Endothelial cell of umbilical vein (primary cell): ENCODE data around the gene FLT3LG.

Experiments
- EZH2 ChIP-seq: IDR thresholded peaks from 2 replicates; pipeline ENCODE4 v1.6.1; 2012; ENCODE audit warnings: borderline replicate concordance, low read depth, mild to moderate bottlenecking, moderate library complexity, low read length, inconsistent platforms; ENCODE audit not compliant: severe bottlenecking
- POLR2A ChIP-seq: IDR thresholded peaks from 2 replicates; pipeline ENCODE4 v1.6.1; 2012; ENCODE audit warnings: low read depth, mild to moderate bottlenecking, control low read depth, low read length
- POLR2AphosphoS5 ChIP-seq: IDR thresholded peaks from 2 replicates; pipeline ENCODE4 v1.6.1; 2012; ENCODE audit warnings: low read depth, mild to moderate bottlenecking, control low read depth, low read length, moderate library complexity; ENCODE audit not compliant: insufficient read depth
- TF ChIP-seq, protein P1 (sequence below), 2 donors: IDR thresholded peaks; 1 replicate in 1 of 2; 2 replicates in 1 of 2; pipeline ENCODE4 v1.5.1; 2011; ENCODE audit warnings: low read length in 2 of 2, mild to moderate bottlenecking in 2 of 2, moderate library complexity in 2 of 2, control low read depth in 1 of 2, inconsistent platforms in 1 of 2, low read depth in 1 of 2; ENCODE audit not compliant: insufficient read depth in 1 of 2; ENCODE audit errors: extremely low read depth in 1 of 2

GRCh38 chr19:49475995-49476880 is 2.2 kb downstream of the FLT3LG start:
- TF ChIP-seq, protein P1, sequence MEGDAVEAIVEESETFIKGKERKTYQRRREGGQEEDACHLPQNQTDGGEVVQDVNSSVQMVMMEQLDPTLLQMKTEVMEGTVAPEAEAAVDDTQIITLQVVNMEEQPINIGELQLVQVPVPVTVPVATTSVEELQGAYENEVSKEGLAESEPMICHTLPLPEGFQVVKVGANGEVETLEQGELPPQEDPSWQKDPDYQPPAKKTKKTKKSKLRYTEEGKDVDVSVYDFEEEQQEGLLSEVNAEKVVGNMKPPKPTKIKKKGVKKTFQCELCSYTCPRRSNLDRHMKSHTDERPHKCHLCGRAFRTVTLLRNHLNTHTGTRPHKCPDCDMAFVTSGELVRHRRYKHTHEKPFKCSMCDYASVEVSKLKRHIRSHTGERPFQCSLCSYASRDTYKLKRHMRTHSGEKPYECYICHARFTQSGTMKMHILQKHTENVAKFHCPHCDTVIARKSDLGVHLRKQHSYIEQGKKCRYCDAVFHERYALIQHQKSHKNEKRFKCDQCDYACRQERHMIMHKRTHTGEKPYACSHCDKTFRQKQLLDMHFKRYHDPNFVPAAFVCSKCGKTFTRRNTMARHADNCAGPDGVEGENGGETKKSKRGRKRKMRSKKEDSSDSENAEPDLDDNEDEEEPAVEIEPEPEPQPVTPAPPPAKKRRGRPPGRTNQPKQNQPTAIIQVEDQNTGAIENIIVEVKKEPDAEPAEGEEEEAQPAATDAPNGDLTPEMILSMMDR (IDR thresholded peaks at IDR 0.05; ENCODE audit: extremely low read depth in 1 of 2, insufficient read depth in 1 of 2, low read depth in 1 of 2, low read length in 2 of 2) = peak; percentile 57 to 77
- no peak for TF ChIP-seq POLR2A
- TF ChIP-seq EZH2 = no peak
- no peak for TF ChIP-seq POLR2AphosphoS5
